Activated B cell treated with CpG ODN at 0.5 μM for 24 hours (primary cell): ENCODE results near the gene SSH2. TPM values are rescaled to one million over a fixed set of nuclear protein-coding genes. Genes with fewer than 3 reads are reported as not detected.

ENCODE experiments used
- ATAC-seq: fragments of 200-7000 bp; cut with Tn5 transposase; one replicate; pipeline ENCODE4 v1.10.0; 2021; ENCODE audit warnings: low read depth, mild to moderate bottlenecking, moderate library complexity
- CTCF ChIA-PET: fragments of 350-600 bp; sonication (Branson Sonifier 250); formaldehyde crosslinking; loops from one replicate; lab custom pipeline; 2021; ENCODE audit warnings: antibody characterized with exemption; lab: Charles Lee
- POLR2A ChIA-PET: fragments of 350-600 bp; sonication (Branson Sonifier 250); formaldehyde crosslinking; loops from one replicate; lab custom pipeline; 2021; ENCODE audit warnings: antibody characterized with exemption; lab: Charles Lee
- DNase-seq: peaks from one replicate; pipeline ENCODE4 v3.0.0; 2022
- H3K27ac Mint-ChIP-seq: one replicate; pipeline ENCODE4 v1.8.0; 2020; ENCODE audit warnings: mixed read lengths
- H3K27me3 Mint-ChIP-seq: one replicate; pipeline ENCODE4 v1.8.0; 2021; ENCODE audit warnings: mixed read lengths
- H3K36me3 Mint-ChIP-seq: one replicate; pipeline ENCODE4 v1.8.0; 2021; ENCODE audit warnings: low read depth, mixed read lengths
- H3K4me1 Mint-ChIP-seq: one replicate; pipeline ENCODE4 v1.8.0; 2021; ENCODE audit warnings: mixed read lengths
- H3K4me3 Mint-ChIP-seq: one replicate; pipeline ENCODE4 v1.8.0; 2020; ENCODE audit warnings: mild to moderate bottlenecking, mixed read lengths
- H3K9me3 Mint-ChIP-seq: one replicate; pipeline ENCODE4 v1.8.0; 2020; ENCODE audit warnings: mixed read lengths
- intact Hi-C: fragments of 100-400 bp; cut with micrococcal nuclease; formaldehyde crosslinking; loops from one replicate; pipeline ENCODE4 v1.15.1; 2024
- total RNA-seq: library from RNA; stranded (reverse); gene quantifications from 2 replicates; pipeline ENCODE4 v1.2.3, GENCODE V29; 2022
- TF ChIP-seq, protein P1 (sequence below): fragments of 200-600 bp; IDR thresholded peaks from one replicate; pipeline ENCODE4 v1.8.0; 2022; ENCODE audit warnings: antibody characterized with exemption, mild to moderate bottlenecking

Gene SSH2
- total RNA-seq, 1 donor from 2014 or later, result 95.7 TPM

- intact Hi-C loops, result no loop called here
- H3K27me3 Mint-ChIP-seq, result no peaks in the 10 kb centered on the region
- TF ChIP-seq, protein P1, sequence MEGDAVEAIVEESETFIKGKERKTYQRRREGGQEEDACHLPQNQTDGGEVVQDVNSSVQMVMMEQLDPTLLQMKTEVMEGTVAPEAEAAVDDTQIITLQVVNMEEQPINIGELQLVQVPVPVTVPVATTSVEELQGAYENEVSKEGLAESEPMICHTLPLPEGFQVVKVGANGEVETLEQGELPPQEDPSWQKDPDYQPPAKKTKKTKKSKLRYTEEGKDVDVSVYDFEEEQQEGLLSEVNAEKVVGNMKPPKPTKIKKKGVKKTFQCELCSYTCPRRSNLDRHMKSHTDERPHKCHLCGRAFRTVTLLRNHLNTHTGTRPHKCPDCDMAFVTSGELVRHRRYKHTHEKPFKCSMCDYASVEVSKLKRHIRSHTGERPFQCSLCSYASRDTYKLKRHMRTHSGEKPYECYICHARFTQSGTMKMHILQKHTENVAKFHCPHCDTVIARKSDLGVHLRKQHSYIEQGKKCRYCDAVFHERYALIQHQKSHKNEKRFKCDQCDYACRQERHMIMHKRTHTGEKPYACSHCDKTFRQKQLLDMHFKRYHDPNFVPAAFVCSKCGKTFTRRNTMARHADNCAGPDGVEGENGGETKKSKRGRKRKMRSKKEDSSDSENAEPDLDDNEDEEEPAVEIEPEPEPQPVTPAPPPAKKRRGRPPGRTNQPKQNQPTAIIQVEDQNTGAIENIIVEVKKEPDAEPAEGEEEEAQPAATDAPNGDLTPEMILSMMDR, result no peak
- H3K36me3 Mint-ChIP-seq, result peaks cover 60% of the 10 kb centered on the region
- CTCF ChIA-PET, result interaction anchor here (0.9 to 2.4 kb wide), 5 partner anchors 17 to 82 kb away, joined by 3 to 10 read pairs (median 6); no protein-coding TSS in a partner anchor
- no peak for DNase-seq
- peak overlapping the region; percentile 19 for H3K27ac Mint-ChIP-seq
- H3K4me3 Mint-ChIP-seq, result no peak overlapping the region
- H3K9me3 Mint-ChIP-seq, result no peaks in the 10 kb centered on the region
- peak; percentile 21 for ATAC-seq
- peaks cover 33% of the 10 kb centered on the region for H3K4me1 Mint-ChIP-seq
- POLR2A ChIA-PET, result interaction anchor here (0.5 to 2.7 kb wide), 3 partner anchors 8 to 61 kb away, joined by 4 to 13 read pairs (median 7); no protein-coding TSS in a partner anchor
Observed at GRCh38 chr17:29699283-29699682, 230.7 kb downstream of the SSH2 start.

GRCh38 chr17:29698837-29699236 is 231.2 kb downstream of the SSH2 start:
- peaks cover 29% of the 10 kb centered on the region for H3K4me1 Mint-ChIP-seq

GRCh38 chr17:29698019-29698777 is 231.8 kb downstream of the SSH2 start:
- Mint-ChIP-seq H3K4me3 (no peak overlapping the region), H3K4me1 (peaks cover 25% of the 10 kb centered on the region), H3K36me3 (peaks cover 67% of the 10 kb centered on the region), H3K27me3 (no peaks in the 10 kb centered on the region), H3K9me3 (no peaks in the 10 kb centered on the region), H3K27ac (peak overlapping the region; percentile 19)
- CTCF ChIA-PET, result interaction anchor here (1.9 to 2.4 kb wide), 3 partner anchors 16 to 81 kb away, joined by 6 to 10 read pairs (median 8); no protein-coding TSS in a partner anchor
- intact Hi-C loops, result no loop called here
- no peak for ATAC-seq
- TF ChIP-seq, protein P1, result no peak
- POLR2A ChIA-PET, result interaction anchor here (1.2 to 2.7 kb wide), 2 partner anchors 10 to 62 kb away, joined by 3 to 13 read pairs; no protein-coding TSS in a partner anchor
- no peak for DNase-seq

More at GRCh38 chr17:29698837-29699236, 231.2 kb downstream of the SSH2 start:
- Mint-ChIP-seq H3K4me3 (no peak overlapping the region), H3K9me3 (no peaks in the 10 kb centered on the region), H3K27ac (peak overlapping the region; percentile 19), H3K36me3 (peaks cover 65% of the 10 kb centered on the region), H3K27me3 (no peaks in the 10 kb centered on the region)
- POLR2A ChIA-PET, result interaction anchor here (1.2 to 2.7 kb wide), 2 partner anchors 9 to 62 kb away, joined by 3 to 13 read pairs; no protein-coding TSS in a partner anchor
- DNase-seq (no peak), ATAC-seq (no peak)
- intact Hi-C loops, result no loop called here
- TF ChIP-seq, protein P1, result no peak
- CTCF ChIA-PET, result interaction anchor here (0.9 to 2.4 kb wide), 5 partner anchors 17 to 82 kb away, joined by 3 to 10 read pairs (median 6); no protein-coding TSS in a partner anchor

- Mint-ChIP-seq H3K36me3 (peaks cover 64% of the 10 kb centered on the region), H3K27ac (no peak overlapping the region), H3K4me1 (peaks cover 21% of the 10 kb centered on the region), H3K27me3 (no peaks in the 10 kb centered on the region), H3K9me3 (no peaks in the 10 kb centered on the region), H3K4me3 (no peak overlapping the region)
- intact Hi-C loops, result loop anchor here (2.0 kb wide), 1 partner anchor 15 kb away; no protein-coding TSS in a partner anchor
- POLR2A ChIA-PET, result interaction anchor here (1.1 to 2.7 kb wide), 2 partner anchors 8 to 63 kb away, joined by 3 to 13 read pairs; no protein-coding TSS in a partner anchor
- CTCF ChIA-PET, result no interaction called here
- no peak for ATAC-seq
- TF ChIP-seq, protein P1, result no peak
- no peak for DNase-seq
Observed at GRCh38 chr17:29697371-29697770, 232.7 kb downstream of the SSH2 start.
